ENCODE data around the gene SLC19A1.

SLC19A1 gene

GRCh38 chr21:45588086-45588825, 46.0 kb upstream of the SLC19A1 start:
- Histone ChIP-seq H3K27me3 (ENCODE audit: insufficient read depth, poor library complexity, severe bottlenecking) (peaks cover 2% of the 10 kb centered on the region), H3K27ac (replicated peaks) (no peak overlapping the region), H3K4me3 (replicated peaks; ENCODE audit: insufficient read depth, low read length) (no peak overlapping the region)
- no peak for DNase-seq (ENCODE audit: low read depth in 1 of 2, low spot score in 1 of 2)
- TF ChIP-seq POLR2AphosphoS5 (IDR thresholded peaks at IDR 0.05; ENCODE audit: low read depth) (no peak), SPI1 (IDR thresholded peaks at IDR 0.05; ENCODE audit: borderline replicate concordance, low read depth) (no peak), REST (IDR thresholded peaks at IDR 0.05; ENCODE audit: insufficient replicate concordance, low read depth) (no peak)

- DNase-seq (ENCODE audit: low read depth in 1 of 2, low spot score in 1 of 2): no peak
- H3K27ac ChIP-seq (replicated peaks): no peak overlapping the region
Measured at GRCh38 chr21:45586289-45586858, 44.1 kb upstream of the SLC19A1 start.

GRCh38 chr21:45584786-45585185, 42.5 kb upstream of the SLC19A1 start:
- no peak overlapping the region for H3K27ac ChIP-seq (replicated peaks)
- H3K4me3 ChIP-seq (replicated peaks; ENCODE audit: insufficient read depth, low read length): no peak overlapping the region
- H3K27me3 ChIP-seq (ENCODE audit: insufficient read depth, poor library complexity, severe bottlenecking): peaks cover 2% of the 10 kb centered on the region
- DNase-seq (ENCODE audit: low read depth in 1 of 2, low spot score in 1 of 2): no peak
- no peak for TF ChIP-seq SPI1 (IDR thresholded peaks at IDR 0.05; ENCODE audit: borderline replicate concordance, low read depth)
- TF ChIP-seq GABPA (IDR thresholded peaks at IDR 0.05; ENCODE audit: low read depth): no peak
- no peak for TF ChIP-seq REST (IDR thresholded peaks at IDR 0.05; ENCODE audit: insufficient replicate concordance, low read depth)
- TF ChIP-seq POLR2AphosphoS5 (IDR thresholded peaks at IDR 0.05; ENCODE audit: low read depth): no peak
- no peak for TF ChIP-seq CTCF (IDR thresholded peaks at IDR 0.05; ENCODE audit: insufficient read depth, low read length)

More at GRCh38 chr21:45586289-45586858, 44.1 kb upstream of the SLC19A1 start:
- TF ChIP-seq CTCF (IDR thresholded peaks at IDR 0.05; ENCODE audit: insufficient read depth, low read length): no peak
- TF ChIP-seq POLR2AphosphoS5 (IDR thresholded peaks at IDR 0.05; ENCODE audit: low read depth): no peak
- no peak for TF ChIP-seq GABPA (IDR thresholded peaks at IDR 0.05; ENCODE audit: low read depth)
- TF ChIP-seq REST (IDR thresholded peaks at IDR 0.05; ENCODE audit: insufficient replicate concordance, low read depth): no peak
- no peak for TF ChIP-seq SPI1 (IDR thresholded peaks at IDR 0.05; ENCODE audit: borderline replicate concordance, low read depth)
- peaks cover 2% of the 10 kb centered on the region for H3K27me3 ChIP-seq (ENCODE audit: insufficient read depth, poor library complexity, severe bottlenecking)
- no peak overlapping the region for H3K4me3 ChIP-seq (replicated peaks; ENCODE audit: insufficient read depth, low read length)

Measured in HL-60 (cell line).